PC-3 (cell line): ENCODE measurements around the gene B3GNT2. TPM values are rescaled to one million over a fixed set of nuclear protein-coding genes. Genes with fewer than 3 reads are reported as not detected.

Experiments
- ATAC-seq: fragments of 200-7000 bp; cut with Tn5 transposase; 2 replicates; pipeline ENCODE4 v1.9.1; 2020; ENCODE audit warnings: mild to moderate bottlenecking, moderate library complexity
- BruUV-seq: library from RNA; stranded (reverse); fragments of 400-500 nt; replicated peaks from 2 replicates; lab custom pipeline; 2021; lab: Mats Ljungman, UMichigan
- CTCF ChIA-PET: fragments of 300-600 bp; sonication (Branson Sonifier 250); formaldehyde crosslinking; loops from one replicate; lab custom pipeline; 2022; ENCODE audit warnings: antibody characterized with exemption; lab: Charles Lee
- POLR2A ChIA-PET: fragments of 300-600 bp; sonication (Branson Sonifier 250); formaldehyde crosslinking; loops from one replicate; lab custom pipeline; 2022; ENCODE audit warnings: antibody characterized with exemption; ENCODE audit not compliant: unreplicated experiment; lab: Charles Lee
- DNase-seq: peaks from one replicate; pipeline ENCODE4 v3.0.0-alpha.2; 2015
- H2AFZ ChIP-seq: fragments of 300-600 bp; sonication (generic); 2 replicates; pipeline ENCODE4 v1.6.0; 2016; ENCODE audit warnings: antibody characterized with exemption, low read length
- H3F3A ChIP-seq: fragments of 300-600 bp; sonication (generic); one replicate; pipeline ENCODE4 v1.6.0; 2017; ENCODE audit warnings: antibody characterized with exemption, low read length, control low read depth, mild to moderate bottlenecking; ENCODE audit not compliant: unreplicated experiment
- H3K27ac ChIP-seq: fragments of 300-600 bp; sonication (generic); 2 replicates; pipeline ENCODE4 v1.5.1; 2016; ENCODE audit warnings: mild to moderate bottlenecking, low read length
- H3K27me3 ChIP-seq: fragments of 300-600 bp; sonication (generic); 2 replicates; pipeline ENCODE4 v1.6.1; 2016; ENCODE audit warnings: low read length, mixed read lengths
- H3K36me3 ChIP-seq: fragments of 300-600 bp; sonication (generic); 2 replicates; pipeline ENCODE4 v1.6.1; 2016; ENCODE audit warnings: low read depth, mixed run types, low read length, mixed read lengths
- H3K4me1 ChIP-seq: fragments of 300-600 bp; sonication (generic); 2 replicates; pipeline ENCODE4 v1.5.1; 2016; ENCODE audit warnings: low read length; ENCODE audit not compliant: insufficient read depth
- H3K4me2 ChIP-seq: fragments of 300-600 bp; sonication (generic); 2 replicates; pipeline ENCODE4 v1.6.0; 2016; ENCODE audit warnings: low read length
- H3K4me3 ChIP-seq: fragments of 300-600 bp; sonication (generic); 2 replicates; pipeline ENCODE4 v1.5.1; 2016; ENCODE audit warnings: mild to moderate bottlenecking, low read length, mixed read lengths
- H3K79me2 ChIP-seq: fragments of 300-600 bp; sonication (generic); 2 replicates; pipeline ENCODE4 v1.6.1; 2017; ENCODE audit warnings: low read length, mixed read lengths
- H3K9ac ChIP-seq: fragments of 300-600 bp; sonication (generic); 2 replicates; pipeline ENCODE4 v1.6.0; 2016; ENCODE audit warnings: mild to moderate bottlenecking, low read length
- H3K9me2 ChIP-seq: fragments of 300-600 bp; sonication (generic); replicated peaks from 2 replicates; pipeline ENCODE4 v1.6.1; 2016; ENCODE audit warnings: mixed run types, low read length, mixed read lengths
- H3K9me3 ChIP-seq: fragments of 300-600 bp; sonication (generic); 2 replicates; pipeline ENCODE4 v1.6.1; 2016; ENCODE audit warnings: low read length, mixed read lengths
- H4K20me1 ChIP-seq: fragments of 300-600 bp; sonication (generic); 2 replicates; pipeline ENCODE4 v1.6.1; 2016; ENCODE audit warnings: low read length, mixed read lengths
- CTCF ChIP-seq: fragments of 300-600 bp; sonication (generic); conservative IDR thresholded peaks from 2 replicates; pipeline ENCODE4 v1.5.1; 2017; ENCODE audit warnings: antibody characterized with exemption, low read depth, mild to moderate bottlenecking, low read length
- EZH2 ChIP-seq: fragments of 300-600 bp; sonication (generic); IDR thresholded peaks from one replicate; pipeline ENCODE4 v1.6.1; 2017; ENCODE audit warnings: antibody characterized with exemption, mild to moderate bottlenecking, low read length; ENCODE audit not compliant: unreplicated experiment
- EZH2phosphoT487 ChIP-seq: fragments of 300-600 bp; sonication (generic); IDR thresholded peaks from 2 replicates; pipeline ENCODE4 v1.6.1; 2018; ENCODE audit warnings: mild to moderate bottlenecking, antibody characterized with exemption, low read length, borderline replicate concordance
- intact Hi-C: fragments of 100-400 bp; cut with micrococcal nuclease; formaldehyde crosslinking; loops from 2 replicates; pipeline ENCODE4 v1.9.0; 2023
- total RNA-seq: library from RNA; depleted of rRNA; stranded (reverse); fragments of >200 nt; gene quantifications from 2 replicates; pipeline ENCODE4 v1.2.3, GENCODE V29; 2014

B3GNT2 gene
- total RNA-seq, 1 experiment from 2014 or later, result 18.0 TPM

DNA sequence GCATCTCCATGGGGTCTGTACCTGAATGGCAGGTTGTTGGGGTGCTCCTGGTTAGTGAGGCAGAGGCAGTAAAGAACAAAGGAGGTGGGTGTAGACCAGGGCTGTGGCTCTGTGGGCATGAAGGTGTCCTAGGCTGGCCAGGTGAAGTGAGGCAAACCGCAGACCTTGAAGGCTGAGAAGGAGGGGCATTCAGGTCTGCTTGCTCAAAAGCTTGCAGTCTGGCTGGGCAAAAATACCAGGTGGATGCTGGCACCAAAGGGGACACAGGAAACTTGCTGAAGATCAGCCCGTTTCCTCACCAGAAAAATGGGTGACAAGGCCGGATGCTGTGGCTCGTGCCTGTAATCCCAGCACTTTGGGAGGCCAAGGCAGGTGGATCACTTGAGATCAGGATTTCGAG, 6.7 kb upstream of the B3GNT2 start:
- ATAC-seq, result no peak
- Histone ChIP-seq H3K36me3 (no peaks in the 10 kb centered on the region), H3K4me2 (no peak overlapping the region), H3K79me2 (no peaks in the 10 kb centered on the region), H3K4me3 (no peak overlapping the region), H3K27me3 (no peaks in the 10 kb centered on the region), H3K9me3 (no peaks in the 10 kb centered on the region), H3K9me2 (no peaks in the 10 kb centered on the region), H3K9ac (no peak overlapping the region), H2AFZ (no peak overlapping the region), H3K4me1 (no peaks in the 10 kb centered on the region), H4K20me1 (no peaks in the 10 kb centered on the region), H3F3A (no peaks in the 10 kb centered on the region), H3K27ac (no peak overlapping the region)
- intact Hi-C loops, result no loop called here
- no peak for DNase-seq
- no TSS peak for BruUV-seq
- POLR2A ChIA-PET, result no interaction called here
- CTCF ChIA-PET, result no interaction called here
- no peak for TF ChIP-seq EZH2
- TF ChIP-seq EZH2phosphoT487, result no peak

DNA sequence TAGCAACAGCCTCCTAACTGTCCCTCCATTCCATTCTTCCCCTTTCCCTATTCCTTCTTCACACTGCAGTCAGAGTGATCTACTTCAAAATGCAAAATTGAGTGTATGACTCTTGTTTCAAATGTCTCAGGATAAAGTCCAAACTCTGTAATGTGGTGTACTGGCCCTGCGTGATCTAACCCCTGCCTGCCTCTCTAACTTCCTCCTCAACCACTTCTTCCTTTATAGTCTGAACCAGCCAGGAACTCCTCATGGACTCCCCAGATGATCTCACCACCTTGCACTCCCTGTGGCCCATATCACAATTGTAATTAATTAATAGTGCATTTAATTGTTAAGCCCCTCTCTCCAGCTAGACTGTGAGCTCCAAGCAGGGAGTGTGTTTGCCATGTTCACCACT, 3.1 kb upstream of the B3GNT2 start:
- no TSS peak for BruUV-seq
- POLR2A ChIA-PET, result no interaction called here

DNA sequence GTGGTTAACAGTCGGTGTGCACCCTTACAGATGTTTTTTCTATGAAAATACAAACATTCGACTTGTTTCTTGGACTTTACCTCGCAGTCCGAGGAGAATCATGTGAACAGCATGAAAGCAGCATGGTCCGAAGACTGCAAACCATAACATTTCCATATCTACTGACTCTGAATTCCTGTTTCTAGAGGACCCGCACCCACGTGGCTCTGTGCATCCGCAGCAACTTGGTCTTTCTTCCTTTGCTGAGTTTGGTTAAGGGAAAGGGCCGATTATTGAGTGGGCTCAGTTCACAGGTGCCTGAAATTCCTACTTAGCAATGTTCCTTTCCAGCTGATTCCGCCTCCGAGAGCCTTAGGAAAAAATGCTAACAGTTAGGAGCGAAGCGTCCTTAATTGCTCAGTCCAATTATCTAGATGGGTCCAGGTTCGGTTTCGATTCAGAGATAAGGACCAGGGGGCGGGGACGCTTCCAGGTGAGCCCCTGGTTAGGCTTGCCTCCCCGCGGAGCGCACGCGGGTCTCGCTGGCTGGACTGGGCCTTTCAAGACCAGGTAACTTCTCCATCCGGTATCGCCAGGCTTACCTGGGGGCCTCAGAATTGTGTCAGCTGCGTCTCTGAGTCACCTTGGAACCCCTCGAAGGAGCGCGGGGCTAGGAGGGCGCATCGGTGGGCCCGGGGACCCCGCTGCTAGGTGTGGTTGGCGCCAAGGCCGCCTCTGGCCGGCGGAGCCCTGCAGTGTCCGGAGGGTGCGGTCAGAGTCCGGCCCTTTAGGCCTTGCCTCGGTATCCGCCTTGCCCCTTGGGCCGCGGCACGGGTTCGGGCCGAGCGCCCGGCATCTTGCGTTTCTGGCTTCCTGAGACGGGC, 1.1 kb upstream of the B3GNT2 start:
- Histone ChIP-seq H3K4me3 (peak overlapping the region; percentile 90; the same call in 1 of the 2 replicates), H3K9me3 (no peaks in the 10 kb centered on the region), H3F3A (no peaks in the 10 kb centered on the region), H3K27ac (no peak overlapping the region), H4K20me1 (peaks cover 14% of the 10 kb centered on the region), H3K9me2 (no peaks in the 10 kb centered on the region), H2AFZ (peak overlapping the region; percentile 95; the same call in 1 of the 2 replicates), H3K9ac (no peak overlapping the region), H3K36me3 (no peaks in the 10 kb centered on the region), H3K4me2 (peak overlapping the region; percentile 87), H3K4me1 (peaks cover 7% of the 10 kb centered on the region), H3K79me2 (peaks cover 35% of the 10 kb centered on the region), H3K27me3 (no peaks in the 10 kb centered on the region)
- POLR2A ChIA-PET, result interaction anchor here (0.5 kb wide), 1 partner anchor 511 kb away, joined by 3 read pairs; the partner anchor contains the start of gene EHBP1
- CTCF ChIA-PET, result no interaction called here
- intact Hi-C loops, result loop anchor here (5.0 to 10.0 kb wide), 3 partner anchors 182 to 280 kb away; no protein-coding TSS in a partner anchor
- no peak for DNase-seq
- no peak for TF ChIP-seq EZH2phosphoT487
- no peak for TF ChIP-seq CTCF
- no peak for TF ChIP-seq EZH2
- no TSS peak for BruUV-seq
- ATAC-seq, result no peak

More for the DNA sequence above, 3.1 kb upstream of the B3GNT2 start:
- Histone ChIP-seq H3K4me3 (no peak overlapping the region), H3K9me2 (no peaks in the 10 kb centered on the region), H3K9ac (no peak overlapping the region), H3K79me2 (peaks cover 15% of the 10 kb centered on the region), H3K27ac (no peak overlapping the region), H3K4me2 (no peak overlapping the region), H2AFZ (no peak overlapping the region), H3K9me3 (no peaks in the 10 kb centered on the region), H3K4me1 (peaks cover under 1% of the 10 kb centered on the region; the same call in 1 of the 2 replicates), H3K36me3 (no peaks in the 10 kb centered on the region), H3F3A (no peaks in the 10 kb centered on the region), H4K20me1 (no peaks in the 10 kb centered on the region), H3K27me3 (no peaks in the 10 kb centered on the region)
- no peak for DNase-seq
- CTCF ChIA-PET, result no interaction called here
- ATAC-seq, result no peak
- intact Hi-C loops, result loop anchor here (10.0 kb wide), 1 partner anchor 278 kb away; no protein-coding TSS in a partner anchor
- no peak for TF ChIP-seq EZH2
- TF ChIP-seq EZH2phosphoT487, result no peak
- TF ChIP-seq CTCF, result no peak
